Thyroid gland (tissue), 4 donors: Measurements from ENCODE around the gene APP. TPM values are rescaled to one million over a fixed set of nuclear protein-coding genes. Genes with fewer than 3 reads are reported as not detected.

ENCODE experiments used
- DNase-seq, 2 donors: peaks; one replicate each; pipeline ENCODE4 v3.0.0-alpha.2; 2019
- H3K27ac ChIP-seq, 3 donors: fragments of 200-600 bp; sonication (generic); 1 replicate in 2 of 3; 2 replicates in 1 of 3; pipeline ENCODE4 v1.5.1; 2016 to 2019; ENCODE audit warnings: mild to moderate bottlenecking in 1 of 3, moderate library complexity in 1 of 3
- H3K27me3 ChIP-seq: fragments of 200-600 bp; sonication (generic); one replicate; pipeline ENCODE4 v1.5.1; 2019
- H3K36me3 ChIP-seq, 2 donors: fragments of 200-600 bp; sonication (generic); one replicate each; pipeline ENCODE4 v1.5.1; 2016 to 2019
- H3K4me1 ChIP-seq, 2 donors: fragments of 200-600 bp; sonication (generic); one replicate each; pipeline ENCODE4 v1.5.1; 2017 to 2019
- H3K4me3 ChIP-seq, 3 donors: fragments of 200-600 bp; sonication (generic); replicated peaks in 1 of 3; 1 replicate in 2 of 3; 2 replicates in 1 of 3; pipeline ENCODE4 v1.5.1; 2016; ENCODE audit warnings: mild to moderate bottlenecking in 1 of 3
- H3K9me3 ChIP-seq: fragments of 200-600 bp; sonication (generic); one replicate; pipeline ENCODE4 v1.5.1; 2017
- CTCF ChIP-seq, 6 experiments: fragments of 200-600 bp in 3 of 6; fragments of 450-650 bp in 3 of 6; sonication (generic) in 3 of 6; IDR thresholded peaks; one replicate each; pipeline ENCODE4 v1.5.1; 2016 to 2019; ENCODE audit warnings: antibody characterized with exemption in 6 of 6, mild to moderate bottlenecking in 2 of 6, inconsistent platforms in 1 of 6, moderate library complexity in 1 of 6
- POLR2A ChIP-seq, 2 donors: fragments of 450-650 bp; IDR thresholded peaks; one replicate each; pipeline ENCODE4 v1.6.1; 2017; ENCODE audit warnings: antibody characterized with exemption in 2 of 2, mild to moderate bottlenecking in 2 of 2, moderate library complexity in 1 of 2
- WGBS, 2 donors: methylation state at CpG; one replicate each; pipeline ENCODE4 v1.1.5; 2017; 5-methylcytosine and 5-hydroxymethylcytosine counted together
- intact Hi-C: fragments of 100-400 bp; cut with DNase I; formaldehyde crosslinking; loops from one replicate; pipeline ENCODE4 v1.15.1; 2023
- total RNA-seq, 4 donors: library from RNA; depleted of rRNA; stranded (reverse); fragments of >200 nt; gene quantifications; one replicate each; pipeline ENCODE4 v1.2.3, GENCODE V29; 2016

Gene APP
- total RNA-seq, 4 donors from 2014 or later: 513 to 716 (median 676) TPM

- no peaks in the 10 kb centered on the region for H3K9me3 ChIP-seq
- no peaks in the 10 kb centered on the region for H3K4me1 ChIP-seq
- DNase-seq: no peak
- 75 to 85% methylated on average over 5 of the region's 5 CpGs for WGBS, 2 donors
- H3K36me3 ChIP-seq: no peaks in the 10 kb centered on the region
- intact Hi-C loops: no loop called here
- H3K27me3 ChIP-seq: no peaks in the 10 kb centered on the region
- no peak overlapping the region for H3K4me3 ChIP-seq
- no peak for TF ChIP-seq POLR2A (IDR thresholded peaks at IDR 0.05)
- TF ChIP-seq CTCF (IDR thresholded peaks at IDR 0.05): no peak
- no peak overlapping the region for H3K27ac ChIP-seq
Measured at GRCh38 chr21:25859235-25859929, 311.2 kb downstream of the APP start.

- no peak for DNase-seq
- no peaks in the 10 kb centered on the region for H3K36me3 ChIP-seq
- TF ChIP-seq POLR2A (IDR thresholded peaks at IDR 0.05) (no peak), CTCF (IDR thresholded peaks at IDR 0.05) (no peak)
- no peak overlapping the region for H3K27ac ChIP-seq
- no peaks in the 10 kb centered on the region for H3K27me3 ChIP-seq
- H3K4me3 ChIP-seq: no peak overlapping the region
- intact Hi-C loops: no loop called here
- 80 to 91% methylated on average over 3 of the region's 3 CpGs for WGBS, 2 donors
- H3K9me3 ChIP-seq: no peaks in the 10 kb centered on the region
- no peaks in the 10 kb centered on the region for H3K4me1 ChIP-seq
Measured at GRCh38 chr21:25858325-25858724, 312.2 kb downstream of the APP start.

- no peak overlapping the region for H3K27ac ChIP-seq
- no peak overlapping the region for H3K4me3 ChIP-seq
- 56 to 76% methylated on average over 6 of the region's 6 CpGs for WGBS, 2 donors
Measured at GRCh38 chr21:25857308-25858074, 313.1 kb downstream of the APP start.

GRCh38 chr21:25855576-25855975 is 315.0 kb downstream of the APP start:
- H3K4me3 ChIP-seq: no peak overlapping the region
- 86 to 88% methylated on average over 5 of the region's 5 CpGs for WGBS, 2 donors
- intact Hi-C loops: no loop called here
- TF ChIP-seq CTCF (IDR thresholded peaks at IDR 0.05) (no peak), POLR2A (IDR thresholded peaks at IDR 0.05) (no peak)
- no peaks in the 10 kb centered on the region for H3K36me3 ChIP-seq
- no peaks in the 10 kb centered on the region for H3K27me3 ChIP-seq
- H3K27ac ChIP-seq: no peak overlapping the region
- DNase-seq: no peak
- H3K9me3 ChIP-seq: no peaks in the 10 kb centered on the region
- H3K4me1 ChIP-seq: no peaks in the 10 kb centered on the region

More at GRCh38 chr21:25857308-25858074, 313.1 kb downstream of the APP start:
- TF ChIP-seq CTCF (IDR thresholded peaks at IDR 0.05): no peak
- TF ChIP-seq POLR2A (IDR thresholded peaks at IDR 0.05): no peak
- no peaks in the 10 kb centered on the region for H3K27me3 ChIP-seq
- DNase-seq: no peak
- H3K36me3 ChIP-seq: no peaks in the 10 kb centered on the region
- H3K9me3 ChIP-seq: no peaks in the 10 kb centered on the region
- no peaks in the 10 kb centered on the region for H3K4me1 ChIP-seq
- intact Hi-C loops: no loop called here
